ENCODE data around the gene RTTN. TPM values are rescaled to one million over a fixed set of nuclear protein-coding genes. Genes with fewer than 3 reads are reported as not detected.

The RTTN gene
- total and polyA plus RNA-seq, 2 of the 13 experiments (the other 11 are each of a cell fraction or from before 2014, with no cell fraction given): 5.4 to 18.7 TPM

DNA sequence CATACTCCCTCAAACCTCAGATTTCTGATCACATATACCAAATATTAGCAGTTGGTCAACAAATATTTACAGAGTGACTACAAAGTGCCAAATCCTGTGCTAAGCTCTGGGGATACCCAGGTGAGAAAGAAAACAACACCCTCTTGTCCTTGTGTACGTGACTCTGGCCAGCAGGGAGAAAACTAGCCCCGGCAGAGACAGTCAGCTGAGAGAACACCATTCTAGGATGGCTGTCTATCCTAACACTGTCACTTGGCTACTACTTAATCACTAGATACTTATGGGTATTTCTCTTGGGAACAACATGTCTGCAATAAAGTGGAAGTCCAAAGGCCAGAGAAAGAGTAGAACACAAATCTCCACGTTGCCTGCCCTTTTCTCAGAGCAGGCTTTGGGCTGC, 199.9 kb downstream of the RTTN start (continued):
- TF ChIP-seq, protein P1, sequence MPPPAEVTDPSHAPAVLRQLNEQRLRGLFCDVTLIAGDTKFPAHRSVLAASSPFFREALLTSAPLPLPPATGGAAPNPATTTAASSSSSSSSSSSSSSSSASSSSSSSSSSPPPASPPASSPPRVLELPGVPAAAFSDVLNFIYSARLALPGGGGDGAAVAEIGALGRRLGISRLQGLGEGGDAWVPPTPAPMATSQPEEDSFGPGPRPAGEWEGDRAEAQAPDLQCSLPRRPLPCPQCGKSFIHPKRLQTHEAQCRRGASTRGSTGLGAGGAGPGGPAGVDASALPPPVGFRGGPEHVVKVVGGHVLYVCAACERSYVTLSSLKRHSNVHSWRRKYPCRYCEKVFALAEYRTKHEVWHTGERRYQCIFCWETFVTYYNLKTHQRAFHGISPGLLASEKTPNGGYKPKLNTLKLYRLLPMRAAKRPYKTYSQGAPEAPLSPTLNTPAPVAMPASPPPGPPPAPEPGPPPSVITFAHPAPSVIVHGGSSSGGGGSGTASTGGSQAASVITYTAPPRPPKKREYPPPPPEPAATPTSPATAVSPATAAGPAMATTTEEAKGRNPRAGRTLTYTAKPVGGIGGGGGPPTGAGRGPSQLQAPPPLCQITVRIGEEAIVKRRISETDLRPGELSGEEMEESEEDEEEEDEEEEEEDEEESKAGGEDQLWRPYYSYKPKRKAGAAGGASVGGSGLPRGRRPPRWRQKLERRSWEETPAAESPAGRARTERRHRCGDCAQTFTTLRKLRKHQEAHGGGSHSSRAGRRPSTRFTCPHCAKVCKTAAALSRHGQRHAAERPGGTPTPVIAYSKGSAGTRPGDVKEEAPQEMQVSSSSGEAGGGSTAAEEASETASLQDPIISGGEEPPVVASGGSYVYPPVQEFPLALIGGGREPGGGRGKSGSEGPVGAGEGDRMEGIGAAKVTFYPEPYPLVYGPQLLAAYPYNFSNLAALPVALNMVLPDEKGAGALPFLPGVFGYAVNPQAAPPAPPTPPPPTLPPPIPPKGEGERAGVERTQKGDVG (CRISPR knock-in tag; IDR thresholded peaks at IDR 0.05; ENCODE audit: borderline replicate concordance): no peak
- no peak for TF ChIP-seq ZNF749 (CRISPR knock-in tag; IDR thresholded peaks at IDR 0.05; ENCODE audit: borderline replicate concordance)
- no peak for TF ChIP-seq ZNF720 (CRISPR knock-in tag; IDR thresholded peaks at IDR 0.05)
- no peak for TF ChIP-seq JUN (CRISPR knock-in tag; IDR thresholded peaks at IDR 0.05)
- TF ChIP-seq MED8 (CRISPR knock-in tag; IDR thresholded peaks at IDR 0.05; ENCODE audit: insufficient replicate concordance): no peak
- no peak for TF ChIP-seq ZNF710 (CRISPR knock-in tag; IDR thresholded peaks at IDR 0.05; ENCODE audit: borderline replicate concordance)
- TF ChIP-seq ZNF883 (CRISPR knock-in tag; IDR thresholded peaks at IDR 0.05; ENCODE audit: not compliant biosample characterization): no peak
- no peak for TF ChIP-seq ELF3 (CRISPR knock-in tag; IDR thresholded peaks at IDR 0.05)
- TF ChIP-seq ZNF839 (CRISPR knock-in tag; IDR thresholded peaks at IDR 0.05; ENCODE audit: borderline replicate concordance): no peak
- TF ChIP-seq BORCS8-MEF2B (CRISPR knock-in tag; IDR thresholded peaks at IDR 0.05): no peak
- TF ChIP-seq ZNF136 (CRISPR knock-in tag; IDR thresholded peaks at IDR 0.05; ENCODE audit: low read depth): no peak
- no peak for TF ChIP-seq ATF5 (CRISPR knock-in tag; IDR thresholded peaks at IDR 0.05; ENCODE audit: low read depth)
- no peak for TF ChIP-seq ZNF816 (CRISPR knock-in tag; IDR thresholded peaks at IDR 0.05; ENCODE audit: borderline replicate concordance)
- peak; percentile 55; the same call in 1 of the 2 replicates for TF ChIP-seq HMG20A (CRISPR knock-in tag; IDR thresholded peaks at IDR 0.05; ENCODE audit: borderline replicate concordance)
- TF ChIP-seq ZNF569 (CRISPR knock-in tag; IDR thresholded peaks at IDR 0.05; ENCODE audit: borderline replicate concordance): no peak
- TF ChIP-seq MAFF (IDR thresholded peaks at IDR 0.05; ENCODE audit: low read depth, low read length): no peak
- TF ChIP-seq CEBPG (CRISPR knock-in tag; IDR thresholded peaks at IDR 0.05): no peak
- TF ChIP-seq POGZ (CRISPR knock-in tag; IDR thresholded peaks at IDR 0.05): peak; percentile 40; the same call in 1 of the 2 replicates
- TF ChIP-seq MTA3 (CRISPR knock-in tag; IDR thresholded peaks at IDR 0.05): no peak
- TF ChIP-seq, protein P2, sequence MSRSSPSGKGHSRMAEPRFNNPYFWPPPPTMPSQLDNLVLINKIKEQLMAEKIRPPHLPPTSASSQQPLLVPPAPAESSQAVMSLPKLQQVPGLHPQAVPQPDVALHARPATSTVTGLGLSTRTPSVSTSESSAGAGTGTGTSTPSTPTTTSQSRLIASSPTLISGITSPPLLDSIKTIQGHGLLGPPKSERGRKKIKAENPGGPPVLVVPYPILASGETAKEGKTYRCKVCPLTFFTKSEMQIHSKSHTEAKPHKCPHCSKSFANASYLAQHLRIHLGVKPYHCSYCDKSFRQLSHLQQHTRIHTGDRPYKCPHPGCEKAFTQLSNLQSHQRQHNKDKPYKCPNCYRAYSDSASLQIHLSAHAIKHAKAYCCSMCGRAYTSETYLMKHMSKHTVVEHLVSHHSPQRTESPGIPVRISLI (CRISPR knock-in tag; IDR thresholded peaks at IDR 0.05; ENCODE audit: borderline replicate concordance): no peak
- no peak for TF ChIP-seq ZNF552 (CRISPR knock-in tag; IDR thresholded peaks at IDR 0.05; ENCODE audit: borderline replicate concordance)
- no peak for TF ChIP-seq FOXK2 (IDR thresholded peaks at IDR 0.05)
- TF ChIP-seq, protein P3, sequence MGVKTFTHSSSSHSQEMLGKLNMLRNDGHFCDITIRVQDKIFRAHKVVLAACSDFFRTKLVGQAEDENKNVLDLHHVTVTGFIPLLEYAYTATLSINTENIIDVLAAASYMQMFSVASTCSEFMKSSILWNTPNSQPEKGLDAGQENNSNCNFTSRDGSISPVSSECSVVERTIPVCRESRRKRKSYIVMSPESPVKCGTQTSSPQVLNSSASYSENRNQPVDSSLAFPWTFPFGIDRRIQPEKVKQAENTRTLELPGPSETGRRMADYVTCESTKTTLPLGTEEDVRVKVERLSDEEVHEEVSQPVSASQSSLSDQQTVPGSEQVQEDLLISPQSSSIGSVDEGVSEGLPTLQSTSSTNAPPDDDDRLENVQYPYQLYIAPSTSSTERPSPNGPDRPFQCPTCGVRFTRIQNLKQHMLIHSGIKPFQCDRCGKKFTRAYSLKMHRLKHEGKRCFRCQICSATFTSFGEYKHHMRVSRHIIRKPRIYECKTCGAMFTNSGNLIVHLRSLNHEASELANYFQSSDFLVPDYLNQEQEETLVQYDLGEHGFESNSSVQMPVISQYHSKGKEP (CRISPR knock-in tag; IDR thresholded peaks at IDR 0.05): no peak
